H9 (cell line): ENCODE data around the gene KRT1. TPM values are rescaled to one million over a fixed set of nuclear protein-coding genes. Genes with fewer than 3 reads are reported as not detected.

Experiments used
- DNase-seq: peaks from one replicate; pipeline ENCODE4 v3.0.0-alpha.2; 2017
- H2AFZ ChIP-seq: one replicate; pipeline ENCODE4 v1.6.1; 2013; ENCODE audit warnings: mild to moderate bottlenecking, low read length, control low read depth, moderate library complexity
- H2AK5ac ChIP-seq: 2 replicates; pipeline ENCODE4 v1.6.1; 2013; ENCODE audit warnings: low read length, control low read depth, mixed read lengths; ENCODE audit not compliant: insufficient read length
- H2BK120ac ChIP-seq: one replicate; pipeline ENCODE4 v1.6.1; 2013; ENCODE audit warnings: low read depth, mild to moderate bottlenecking, low read length, control low read depth, inconsistent platforms; ENCODE audit not compliant: poor library complexity, severe bottlenecking
- H2BK12ac ChIP-seq: 2 replicates; pipeline ENCODE4 v1.6.1; 2013; ENCODE audit warnings: low read length, control low read depth, mixed read lengths, low read depth; ENCODE audit not compliant: insufficient read length
- H2BK15ac ChIP-seq: 2 replicates; pipeline ENCODE4 v1.6.1; 2013; ENCODE audit warnings: low read depth, low read length, control low read depth
- H2BK20ac ChIP-seq: one replicate; pipeline ENCODE4 v1.6.1; 2013; ENCODE audit warnings: low read depth, mild to moderate bottlenecking, low read length, control low read depth, inconsistent platforms; ENCODE audit not compliant: poor library complexity, severe bottlenecking
- H2BK5ac ChIP-seq: 2 replicates; pipeline ENCODE4 v1.6.1; 2013; ENCODE audit warnings: low read length, control low read depth, mixed read lengths; ENCODE audit not compliant: insufficient read length
- H3K14ac ChIP-seq: 2 replicates; pipeline ENCODE4 v1.6.1; 2013; ENCODE audit warnings: low read length, control low read depth; ENCODE audit not compliant: insufficient read depth
- H3K18ac ChIP-seq: 2 replicates; pipeline ENCODE4 v1.6.1; 2013; ENCODE audit warnings: low read depth, mild to moderate bottlenecking, mixed read lengths, low read length, control low read depth; ENCODE audit not compliant: insufficient read length
- H3K23ac ChIP-seq: 2 replicates; pipeline ENCODE4 v1.6.1; 2013; ENCODE audit warnings: low read length, control low read depth, mixed read lengths, low read depth; ENCODE audit not compliant: insufficient read length
- H3K23me2 ChIP-seq: 2 replicates; pipeline ENCODE4 v1.6.1; 2013; ENCODE audit warnings: low read depth, mild to moderate bottlenecking, mixed read lengths, low read length, control low read depth; ENCODE audit not compliant: insufficient read length, poor library complexity, severe bottlenecking
- H3K27ac ChIP-seq: 2 replicates; pipeline ENCODE4 v1.5.1; 2013; ENCODE audit warnings: low read length, control low read depth, mixed read lengths, low read depth; ENCODE audit not compliant: insufficient read length
- H3K27me3 ChIP-seq: 2 replicates; pipeline ENCODE4 v1.6.1; 2013; ENCODE audit warnings: low read length, control low read depth, inconsistent platforms; ENCODE audit not compliant: insufficient read depth
- H3K4ac ChIP-seq: 2 replicates; pipeline ENCODE4 v1.6.1; 2013; ENCODE audit warnings: low read depth, mild to moderate bottlenecking, control low read depth, inconsistent platforms, low read length, moderate library complexity
- H3K4me1 ChIP-seq: 2 replicates; pipeline ENCODE4 v1.6.1; 2013; ENCODE audit warnings: low read length, control low read depth, inconsistent platforms; ENCODE audit not compliant: insufficient read depth
- H3K4me2 ChIP-seq: 2 replicates; pipeline ENCODE4 v1.6.1; 2013; ENCODE audit warnings: low read length, control low read depth, mixed read lengths; ENCODE audit not compliant: insufficient read length, insufficient read depth
- H3K56ac ChIP-seq: 2 replicates; pipeline ENCODE4 v1.6.1; 2013; ENCODE audit warnings: low read depth, mild to moderate bottlenecking, mixed read lengths, low read length, control low read depth; ENCODE audit not compliant: insufficient read length
- H3K79me1 ChIP-seq: 2 replicates; pipeline ENCODE4 v1.6.1; 2013; ENCODE audit warnings: low read depth, mild to moderate bottlenecking, moderate library complexity, low read length, control low read depth, inconsistent platforms; ENCODE audit not compliant: insufficient read depth, poor library complexity, severe bottlenecking
- H3K79me2 ChIP-seq: 2 replicates; pipeline ENCODE4 v1.6.1; 2013; ENCODE audit warnings: low read length, control low read depth, inconsistent platforms; ENCODE audit not compliant: insufficient read depth
- H3K9ac ChIP-seq: 2 replicates; pipeline ENCODE4 v1.6.1; 2013; ENCODE audit warnings: low read length, control low read depth, mixed read lengths; ENCODE audit not compliant: insufficient read length; ENCODE audit errors: extremely low read depth
- H3K9me3 ChIP-seq: one replicate; pipeline ENCODE4 v1.6.1; 2013; ENCODE audit warnings: low read depth, low read length, inconsistent platforms; ENCODE audit not compliant: control insufficient read depth
- H3T11ph ChIP-seq: one replicate; pipeline ENCODE4 v1.6.1; 2013; ENCODE audit warnings: mild to moderate bottlenecking, low read length, control low read depth, inconsistent platforms
- H4K20me1 ChIP-seq: one replicate; pipeline ENCODE4 v1.6.1; 2013; ENCODE audit not compliant: control insufficient read depth, insufficient read length, insufficient read depth
- H4K5ac ChIP-seq: 2 replicates; pipeline ENCODE4 v1.6.1; 2013; ENCODE audit warnings: low read depth, mild to moderate bottlenecking, mixed read lengths, low read length, control low read depth; ENCODE audit not compliant: insufficient read length
- H4K8ac ChIP-seq: replicated peaks from 2 replicates; pipeline ENCODE4 v1.6.1; 2013; ENCODE audit warnings: low read length, control low read depth, mixed read lengths, low read depth; ENCODE audit not compliant: insufficient read length
- H4K91ac ChIP-seq: 2 replicates; pipeline ENCODE4 v1.6.1; 2013; ENCODE audit warnings: low read depth, mild to moderate bottlenecking, moderate library complexity, mixed read lengths, low read length, control low read depth; ENCODE audit not compliant: insufficient read length
- H3K27ac Mint-ChIP-seq, 3 experiments: 2 replicates in 2 of 3; 3 replicates in 1 of 3; pipeline ENCODE4 v1.8.0; 2020 to 2021; ENCODE audit warnings: mixed read lengths in 3 of 3, mild to moderate bottlenecking in 1 of 3, moderate library complexity in 1 of 3
- H3K27me3 Mint-ChIP-seq: 2 replicates; pipeline ENCODE4 v1.8.0; 2021; ENCODE audit warnings: low read depth, mild to moderate bottlenecking, moderate library complexity, mixed read lengths
- H3K36me3 Mint-ChIP-seq, 3 experiments: 2 replicates in 2 of 3; 3 replicates in 1 of 3; pipeline ENCODE4 v1.8.0; 2020 to 2021; ENCODE audit warnings: low read depth in 3 of 3, mixed read lengths in 3 of 3; ENCODE audit not compliant: insufficient read depth in 1 of 3
- H3K4me1 Mint-ChIP-seq, 2 experiments: 2 replicates each; pipeline ENCODE4 v1.8.0; 2020; ENCODE audit warnings: mixed read lengths in 2 of 2
- H3K4me3 Mint-ChIP-seq, 2 experiments: 2 replicates in 1 of 2; 3 replicates in 1 of 2; pipeline ENCODE4 v1.8.0; 2020 to 2021; ENCODE audit warnings: mild to moderate bottlenecking in 2 of 2, mixed read lengths in 2 of 2, moderate library complexity in 1 of 2
- H3K9me3 Mint-ChIP-seq, 2 experiments: 2 replicates in 1 of 2; 3 replicates in 1 of 2; pipeline ENCODE4 v1.8.0; 2020; ENCODE audit warnings: mild to moderate bottlenecking in 2 of 2, mixed read lengths in 2 of 2, moderate library complexity in 1 of 2
- whole genome bisulfite sequencing: extraction: QIAGEN DNeasy Blood & Tissue Kit; methylation state at CpG from one replicate; pipeline ENCODE4 v1.1.7; 2013; ENCODE audit warnings: missing lambda C conversion rate, low lambda C conversion rate, mixed read lengths; ENCODE audit not compliant: insufficient read length; ENCODE audit errors: extremely low coverage; 5-methylcytosine and 5-hydroxymethylcytosine counted together
- total RNA-seq: library from RNA; stranded (reverse); gene quantifications from 2 replicates; pipeline ENCODE4 v1.2.1, GENCODE V29; 2021
- TF ChIP-seq, protein P1 (sequence below): fragments of 200-600 bp; sonication (generic); conservative IDR thresholded peaks from 3 replicates; pipeline ENCODE4 v1.8.0; 2021; ENCODE audit warnings: antibody characterized with exemption, mild to moderate bottlenecking

Gene KRT1
- total RNA-seq, 1 experiment from 2014 or later: not detected

DNA sequence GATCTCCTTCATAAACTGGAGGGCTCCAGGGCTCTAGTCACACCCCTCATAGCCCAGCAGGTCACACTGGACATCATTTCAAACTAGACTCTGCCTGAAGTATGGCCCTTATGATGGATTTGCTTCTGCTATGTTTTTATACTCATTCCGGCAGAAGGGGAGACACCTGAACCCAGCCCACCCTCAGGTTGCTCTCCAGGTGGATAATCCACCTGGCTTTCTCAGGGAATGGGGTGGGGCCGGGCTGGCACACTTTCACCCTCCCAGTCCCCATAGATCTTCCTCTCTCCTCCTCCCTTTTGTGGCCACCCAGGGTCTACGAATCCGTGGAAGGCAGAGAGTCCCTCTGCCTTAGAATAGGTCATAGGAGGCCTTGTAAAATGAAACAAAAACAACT is 52.1 kb downstream of the KRT1 start:
- H2BK12ac ChIP-seq: no peak overlapping the region
- no peak overlapping the region for H2BK5ac ChIP-seq
- H3K4me3 Mint-ChIP-seq: no peak overlapping the region
- H3K23ac ChIP-seq: no peak overlapping the region
- no CpG with 5 or more reads among the region's 4 CpGs for WGBS
- no peaks in the 10 kb centered on the region for H3K36me3 Mint-ChIP-seq
- H3K27ac Mint-ChIP-seq: no peak overlapping the region
- H3K23me2 ChIP-seq: no peaks in the 10 kb centered on the region
- TF ChIP-seq, protein P1, sequence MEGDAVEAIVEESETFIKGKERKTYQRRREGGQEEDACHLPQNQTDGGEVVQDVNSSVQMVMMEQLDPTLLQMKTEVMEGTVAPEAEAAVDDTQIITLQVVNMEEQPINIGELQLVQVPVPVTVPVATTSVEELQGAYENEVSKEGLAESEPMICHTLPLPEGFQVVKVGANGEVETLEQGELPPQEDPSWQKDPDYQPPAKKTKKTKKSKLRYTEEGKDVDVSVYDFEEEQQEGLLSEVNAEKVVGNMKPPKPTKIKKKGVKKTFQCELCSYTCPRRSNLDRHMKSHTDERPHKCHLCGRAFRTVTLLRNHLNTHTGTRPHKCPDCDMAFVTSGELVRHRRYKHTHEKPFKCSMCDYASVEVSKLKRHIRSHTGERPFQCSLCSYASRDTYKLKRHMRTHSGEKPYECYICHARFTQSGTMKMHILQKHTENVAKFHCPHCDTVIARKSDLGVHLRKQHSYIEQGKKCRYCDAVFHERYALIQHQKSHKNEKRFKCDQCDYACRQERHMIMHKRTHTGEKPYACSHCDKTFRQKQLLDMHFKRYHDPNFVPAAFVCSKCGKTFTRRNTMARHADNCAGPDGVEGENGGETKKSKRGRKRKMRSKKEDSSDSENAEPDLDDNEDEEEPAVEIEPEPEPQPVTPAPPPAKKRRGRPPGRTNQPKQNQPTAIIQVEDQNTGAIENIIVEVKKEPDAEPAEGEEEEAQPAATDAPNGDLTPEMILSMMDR: no peak
- no peak overlapping the region for H3T11ph ChIP-seq
- no peak overlapping the region for H2BK15ac ChIP-seq
- H3K27me3 ChIP-seq: no peaks in the 10 kb centered on the region
- H2BK120ac ChIP-seq: no peak overlapping the region
- peak; percentile 12 for DNase-seq
- H3K18ac ChIP-seq: no peak overlapping the region
- no peaks in the 10 kb centered on the region for H3K79me1 ChIP-seq
- no peaks in the 10 kb centered on the region for H3K9me3 Mint-ChIP-seq
- H3K27ac ChIP-seq: no peak overlapping the region
- H3K9me3 ChIP-seq: no peaks in the 10 kb centered on the region
- no peak overlapping the region for H3K14ac ChIP-seq
- no peak overlapping the region for H4K5ac ChIP-seq
- no peak overlapping the region for H3K4ac ChIP-seq
- no peaks in the 10 kb centered on the region for H3K4me1 ChIP-seq
- no peak overlapping the region for H2AFZ ChIP-seq
- H3K4me2 ChIP-seq: no peak overlapping the region
- no peak overlapping the region for H3K56ac ChIP-seq
- peaks cover 13% of the 10 kb centered on the region; the same call in 1 of the 2 replicates for H3K27me3 Mint-ChIP-seq
- no peak overlapping the region for H4K8ac ChIP-seq
- peaks cover 4 to 5% of the 10 kb centered on the region in 2 experiments for H3K4me1 Mint-ChIP-seq
- no peak overlapping the region for H4K91ac ChIP-seq
- H2AK5ac ChIP-seq: no peak overlapping the region
- no peaks in the 10 kb centered on the region for H3K79me2 ChIP-seq
- no peak overlapping the region for H3K9ac ChIP-seq
- H4K20me1 ChIP-seq: no peaks in the 10 kb centered on the region
- H2BK20ac ChIP-seq: no peak overlapping the region
